GM21619 (cell line): ENCODE results near the gene PCBP3.

Source experiments
- ATAC-seq: cut with Tn5 transposase; IDR thresholded peaks from one replicate; pipeline ENCODE4 v1.9.1; 2021; ENCODE audit not compliant: unreplicated experiment

Gene PCBP3

GRCh38 chr21:45986316-45987051, 343.0 kb downstream of the PCBP3 start:
- ATAC-seq, result no peak

- no peak for ATAC-seq
These were observed 343.7 kb downstream of the PCBP3 start for GRCh38 chr21:45987121-45987711.

- no peak for ATAC-seq
These were observed 345.1 kb downstream of the PCBP3 start for GRCh38 chr21:45988366-45989347.

GRCh38 chr21:45989355-45990048, 346.0 kb downstream of the PCBP3 start:
- ATAC-seq, result no peak

- no peak for ATAC-seq
These were observed 346.7 kb downstream of the PCBP3 start for GRCh38 chr21:45990049-45990711.

- no peak for ATAC-seq
These were observed 347.4 kb downstream of the PCBP3 start for GRCh38 chr21:45990741-45991605.

GRCh38 chr21:45991606-45992300, 348.2 kb downstream of the PCBP3 start:
- ATAC-seq, result no peak
